ENCODE measurements around the gene PRKCZ.

PRKCZ gene

DNA sequence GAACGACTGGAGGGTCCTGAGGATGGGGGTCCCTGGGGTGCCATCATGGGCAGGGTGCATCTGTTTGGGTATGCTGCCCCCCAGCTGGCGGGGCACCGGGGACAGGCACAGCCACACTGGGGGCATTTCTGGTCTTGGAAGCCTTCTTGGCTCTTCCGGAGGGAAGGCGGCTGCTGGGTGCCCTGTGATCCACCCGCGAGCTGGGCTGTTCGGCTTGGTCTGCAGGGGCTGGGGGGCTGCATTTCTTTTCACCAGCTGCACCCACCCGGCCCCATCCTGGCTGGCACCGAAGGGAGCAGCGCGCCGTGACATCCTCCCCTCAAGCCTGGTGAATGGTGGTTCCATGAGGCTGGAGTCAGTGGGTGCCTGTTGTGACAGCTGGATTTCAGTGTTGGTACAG is 132.2 kb downstream of the PRKCZ start:
- TF ChIP-seq, protein P1, sequence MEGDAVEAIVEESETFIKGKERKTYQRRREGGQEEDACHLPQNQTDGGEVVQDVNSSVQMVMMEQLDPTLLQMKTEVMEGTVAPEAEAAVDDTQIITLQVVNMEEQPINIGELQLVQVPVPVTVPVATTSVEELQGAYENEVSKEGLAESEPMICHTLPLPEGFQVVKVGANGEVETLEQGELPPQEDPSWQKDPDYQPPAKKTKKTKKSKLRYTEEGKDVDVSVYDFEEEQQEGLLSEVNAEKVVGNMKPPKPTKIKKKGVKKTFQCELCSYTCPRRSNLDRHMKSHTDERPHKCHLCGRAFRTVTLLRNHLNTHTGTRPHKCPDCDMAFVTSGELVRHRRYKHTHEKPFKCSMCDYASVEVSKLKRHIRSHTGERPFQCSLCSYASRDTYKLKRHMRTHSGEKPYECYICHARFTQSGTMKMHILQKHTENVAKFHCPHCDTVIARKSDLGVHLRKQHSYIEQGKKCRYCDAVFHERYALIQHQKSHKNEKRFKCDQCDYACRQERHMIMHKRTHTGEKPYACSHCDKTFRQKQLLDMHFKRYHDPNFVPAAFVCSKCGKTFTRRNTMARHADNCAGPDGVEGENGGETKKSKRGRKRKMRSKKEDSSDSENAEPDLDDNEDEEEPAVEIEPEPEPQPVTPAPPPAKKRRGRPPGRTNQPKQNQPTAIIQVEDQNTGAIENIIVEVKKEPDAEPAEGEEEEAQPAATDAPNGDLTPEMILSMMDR (IDR thresholded peaks at IDR 0.05; ENCODE audit: low read length, missing control alignments), result no peak
- no peak for DNase-seq (ENCODE audit: low read depth)
- no peak overlapping the region for H3K4me3 ChIP-seq (replicated peaks; ENCODE audit: low read depth, low read length)

- DNase-seq (ENCODE audit: low read depth), result no peak
- no peak overlapping the region for H3K4me3 ChIP-seq (replicated peaks; ENCODE audit: low read depth, low read length)
- TF ChIP-seq, protein P1 (IDR thresholded peaks at IDR 0.05; ENCODE audit: low read length, missing control alignments), result no peak
Measured at GRCh38 chr1:2183937-2184334, 133.7 kb downstream of the PRKCZ start.

GRCh38 chr1:2184531-2184930 is 134.3 kb downstream of the PRKCZ start:
- H3K4me3 ChIP-seq (replicated peaks; ENCODE audit: low read depth, low read length), result no peak overlapping the region
- TF ChIP-seq, protein P1 (IDR thresholded peaks at IDR 0.05; ENCODE audit: low read length, missing control alignments), result no peak
- no peak for DNase-seq (ENCODE audit: low read depth)

DNA sequence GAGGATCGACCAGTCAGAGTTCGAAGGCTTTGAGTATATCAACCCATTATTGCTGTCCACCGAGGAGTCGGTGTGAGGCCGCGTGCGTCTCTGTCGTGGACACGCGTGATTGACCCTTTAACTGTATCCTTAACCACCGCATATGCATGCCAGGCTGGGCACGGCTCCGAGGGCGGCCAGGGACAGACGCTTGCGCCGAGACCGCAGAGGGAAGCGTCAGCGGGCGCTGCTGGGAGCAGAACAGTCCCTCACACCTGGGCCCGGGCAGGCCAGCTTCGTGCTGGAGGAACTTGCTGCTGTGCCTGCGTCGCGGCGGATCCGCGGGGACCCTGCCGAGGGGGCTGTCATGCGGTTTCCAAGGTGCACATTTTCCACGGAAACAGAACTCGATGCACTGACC is 134.7 kb downstream of the PRKCZ start:
- DNase-seq (ENCODE audit: low read depth), result no peak
- TF ChIP-seq, protein P1 (IDR thresholded peaks at IDR 0.05; ENCODE audit: low read length, missing control alignments), result no peak
- H3K4me3 ChIP-seq (replicated peaks; ENCODE audit: low read depth, low read length), result no peak overlapping the region

- no peak overlapping the region for H3K4me3 ChIP-seq (replicated peaks; ENCODE audit: low read depth, low read length)
Measured at GRCh38 chr1:2185880-2186855, 136.0 kb downstream of the PRKCZ start.

GRCh38 chr1:2186901-2187300 is 136.7 kb downstream of the PRKCZ start:
- H3K4me3 ChIP-seq (replicated peaks; ENCODE audit: low read depth, low read length), result no peak overlapping the region
- TF ChIP-seq, protein P1 (IDR thresholded peaks at IDR 0.05; ENCODE audit: low read length, missing control alignments), result no peak
- no peak for DNase-seq (ENCODE audit: low read depth)

More at GRCh38 chr1:2185880-2186855, 136.0 kb downstream of the PRKCZ start:
- TF ChIP-seq, protein P1 (IDR thresholded peaks at IDR 0.05; ENCODE audit: low read length, missing control alignments), result no peak
- no peak for DNase-seq (ENCODE audit: low read depth)
